Smooth muscle cell of the coronary artery (primary cell): ENCODE results near the gene GTPBP1. TPM values are rescaled to one million over a fixed set of nuclear protein-coding genes. Genes with fewer than 3 reads are reported as not detected.

Source experiments
- total RNA-seq: library from RNA; depleted of rRNA; stranded (reverse); fragments of >200 nt; gene quantifications from 2 replicates; pipeline ENCODE4 v1.2.3, GENCODE V29; 2014; ENCODE audit warnings: low replicate concordance

GTPBP1 gene
- total RNA-seq = 34.4 and 54.5 TPM in 2 replicates

DNA sequence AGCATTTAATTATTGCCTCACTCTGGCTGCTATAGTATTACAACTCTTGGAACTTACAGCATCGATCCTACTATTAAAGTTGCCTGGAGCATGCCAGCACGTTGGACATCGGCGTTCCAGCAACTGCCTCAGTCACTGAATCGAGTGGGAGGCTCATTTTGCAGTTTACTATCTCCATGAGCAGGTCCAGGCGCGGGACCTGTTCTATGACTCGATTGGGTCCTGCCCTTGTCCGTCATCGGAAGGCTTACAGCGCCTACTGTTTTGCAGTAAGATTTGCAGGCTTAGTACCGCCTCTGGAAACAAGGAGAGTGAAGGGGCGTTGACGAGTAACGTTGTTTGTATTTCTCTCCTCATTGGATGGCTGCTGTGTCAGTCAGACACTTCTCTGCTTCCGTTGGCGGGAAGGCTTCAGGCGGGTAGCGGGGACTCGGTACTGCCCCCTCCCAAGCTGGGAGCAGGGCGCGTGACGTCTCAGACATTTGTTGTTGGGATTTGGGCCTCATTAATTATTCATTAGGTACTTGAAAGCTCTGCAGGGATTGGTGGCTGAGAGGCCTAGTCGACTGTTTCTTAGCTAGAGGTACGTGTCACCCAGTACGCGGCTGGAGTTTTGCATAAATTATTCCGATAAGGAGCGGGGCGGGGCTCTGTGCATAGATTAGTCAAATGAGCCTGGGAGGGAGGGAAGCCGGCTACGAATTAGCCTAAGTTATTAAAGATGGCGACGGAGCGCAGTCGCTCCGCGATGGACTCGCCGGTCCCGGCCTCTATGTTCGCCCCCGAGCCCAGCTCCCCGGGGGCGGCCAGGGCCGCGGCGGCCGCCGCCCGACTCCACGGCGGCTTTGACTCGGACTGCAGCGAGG is at the start of gene GTPBP1:
GTPBP1 (plus strand) TSS at position 710 of the 866 bp plus-strand sequence; CDS start at position 722, 12 bp downstream.

DNA sequence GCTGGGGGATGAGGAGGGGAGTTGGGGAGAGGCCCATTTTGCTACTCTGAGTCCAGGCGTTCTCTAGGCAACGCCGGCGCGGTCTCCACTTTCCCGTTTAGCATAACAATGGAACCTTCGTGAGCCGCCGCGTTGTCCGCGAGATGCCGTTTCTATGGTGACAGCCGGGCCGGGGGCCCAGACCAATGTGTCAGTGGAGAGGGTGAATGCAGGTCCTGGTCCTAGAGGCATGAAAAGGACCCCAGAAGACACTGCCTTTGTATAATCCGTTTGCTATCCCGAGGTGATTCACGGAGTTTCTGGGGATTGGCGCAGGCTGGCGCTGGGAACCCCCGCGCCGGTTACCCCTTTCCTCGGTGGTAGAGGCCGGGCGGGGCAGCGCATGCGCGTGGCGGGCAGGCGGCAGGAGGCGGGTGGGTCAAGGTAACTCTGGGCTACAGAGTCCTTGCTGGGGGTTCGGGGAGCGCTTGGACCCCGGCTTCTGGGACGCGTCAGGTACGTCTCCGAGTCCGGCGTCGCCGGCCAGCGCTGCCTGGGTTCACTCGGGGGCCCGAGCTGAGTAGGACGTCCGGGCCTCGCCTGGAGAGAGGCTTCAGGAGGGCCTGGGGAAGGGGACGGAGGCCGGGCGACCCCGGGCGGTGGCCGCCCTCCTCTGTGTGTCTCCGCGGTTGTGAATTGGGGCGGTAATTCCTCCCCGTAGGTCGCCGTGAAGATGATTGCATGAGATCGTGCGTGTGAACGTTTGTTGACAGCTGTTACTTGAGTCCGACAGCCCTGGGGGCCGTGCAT is 49.3 kb upstream of the GTPBP1 start, which contains the start of the genes CBY1 and FAM227A:
CBY1 (plus strand) TSS at position 383 of the 789 bp plus-strand sequence. CDS start 11,417 bp downstream, outside the sequence.
FAM227A (minus strand) TSS at position 137 of the 789 bp plus-strand sequence. CDS start 6,224 bp downstream, outside the sequence.

DNA sequence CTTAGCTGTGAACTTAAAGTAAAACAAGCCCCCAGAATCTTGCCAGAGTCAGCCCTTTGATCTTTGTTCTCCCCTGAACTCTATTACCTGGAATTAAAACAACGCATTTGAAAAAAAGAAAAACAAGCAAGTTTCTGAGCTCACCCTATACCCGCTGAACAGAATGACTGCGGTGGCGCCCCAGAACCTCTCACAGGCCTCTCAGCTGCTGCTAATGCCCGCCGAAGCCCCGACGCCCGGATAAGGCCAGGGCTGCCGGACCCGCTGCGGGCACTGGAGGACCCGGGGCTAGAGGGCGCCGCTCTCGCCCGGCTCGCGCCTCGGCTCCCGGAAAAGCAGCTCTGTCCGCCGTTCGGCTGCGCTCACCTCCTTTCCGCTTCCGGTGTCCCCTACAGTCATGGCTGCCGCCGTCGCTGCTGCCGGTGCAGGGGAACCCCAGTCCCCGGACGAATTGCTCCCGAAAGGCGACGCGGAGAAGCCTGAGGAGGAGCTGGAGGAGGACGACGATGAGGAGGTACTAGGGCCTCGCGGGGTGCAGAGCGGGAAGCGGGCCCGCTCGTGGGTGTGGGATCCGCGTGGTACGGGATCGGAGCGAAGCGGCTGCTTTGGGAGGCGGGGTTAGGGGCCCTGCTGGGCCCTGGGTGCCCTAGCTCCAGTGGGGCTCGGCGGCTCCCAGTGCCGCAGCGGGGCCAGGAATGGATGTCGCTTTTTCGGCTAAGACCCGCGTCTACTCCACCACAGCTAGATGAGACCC is 24.0 kb upstream of the GTPBP1 start, which contains the start of gene TOMM22:
TOMM22 (plus strand) TSS at position 376 of the 754 bp plus-strand sequence; CDS start at position 398, 22 bp downstream.

DNA sequence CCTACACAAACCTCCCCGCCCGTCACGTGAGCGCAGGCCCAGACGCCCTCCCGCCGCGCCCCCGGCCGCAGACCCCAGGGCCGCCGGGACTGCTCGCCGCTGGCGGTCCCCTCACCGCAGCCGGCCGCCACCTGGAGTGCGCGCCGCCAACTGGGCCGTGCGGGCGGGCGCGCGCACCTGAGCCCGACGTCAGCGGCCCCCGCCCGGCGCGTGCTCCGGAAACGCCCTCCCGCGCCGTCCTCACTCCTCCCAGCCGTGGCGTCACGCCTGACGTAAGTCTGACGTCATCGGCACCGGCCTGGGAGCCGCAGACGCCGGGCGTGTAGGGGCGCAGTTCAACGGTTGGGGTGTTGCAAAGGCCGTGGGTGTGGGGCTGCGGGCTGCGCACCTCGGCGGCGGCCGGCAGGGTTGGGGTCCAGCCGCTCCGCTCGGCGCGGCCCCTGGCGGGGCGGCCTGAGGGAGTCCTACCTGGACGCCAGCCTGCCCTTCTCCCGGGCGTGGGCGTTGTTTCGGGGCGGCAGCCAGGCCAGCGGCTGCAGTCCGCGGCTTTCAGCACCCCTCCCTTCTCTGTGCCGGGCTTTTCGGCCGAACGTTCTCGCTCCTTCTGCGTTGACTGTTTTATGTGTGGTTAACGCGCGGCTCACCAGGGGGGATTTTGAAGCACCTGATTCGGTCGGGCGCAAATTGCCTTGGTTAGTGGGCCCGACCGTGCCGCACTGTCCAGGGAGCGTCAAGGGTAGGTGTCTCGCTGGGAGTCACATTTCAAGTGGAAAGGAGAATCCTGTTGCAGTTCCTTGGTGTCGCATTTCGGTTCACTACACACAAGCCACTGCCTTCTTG is 4.7 kb upstream of the GTPBP1 start, which contains the start of gene JOSD1:
JOSD1 (minus strand) TSS at position 155 of the 840 bp plus-strand sequence. CDS start 956 bp downstream, outside the sequence.

DNA sequence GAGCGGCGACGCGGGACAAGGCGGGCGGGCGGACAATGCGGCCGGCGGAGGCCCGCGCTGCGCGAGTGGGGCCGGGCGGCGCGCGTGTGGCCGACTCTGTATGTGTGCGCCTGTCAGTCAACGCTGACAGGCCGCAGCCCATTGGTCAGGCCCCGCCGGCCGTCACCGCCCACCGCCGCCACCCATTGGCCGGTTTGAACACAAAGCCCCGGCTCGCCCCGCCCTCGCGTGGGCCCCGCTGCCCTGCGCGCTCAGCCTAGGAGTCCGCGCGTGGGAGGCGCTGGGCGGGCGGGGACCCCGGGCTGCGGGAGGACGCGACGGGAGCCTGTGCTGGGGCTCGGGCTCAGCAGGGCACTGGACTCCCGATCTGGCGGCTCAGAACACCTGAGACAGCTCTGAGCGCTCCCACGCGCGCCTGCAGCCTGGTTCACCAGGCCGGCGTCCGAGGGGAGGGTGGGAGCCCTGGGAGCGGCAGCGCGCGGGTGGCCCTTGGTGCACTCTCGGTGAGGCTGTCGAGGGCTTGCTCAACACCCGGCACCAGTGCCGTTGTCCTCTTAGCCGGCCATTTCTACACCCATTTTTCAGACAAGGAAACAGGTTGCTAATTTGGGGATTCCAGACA is 50.3 kb downstream of the GTPBP1 start, which contains the start of gene SUN2:
SUN2 (minus strand) TSS at position 88 of the 622 bp plus-strand sequence. CDS start 3,370 bp downstream, outside the sequence.

Other genes starting within 250 kb of the GTPBP1 start
- gene KDELR3, start 237.8 kb upstream of the GTPBP1 start, total RNA-seq = 37.0 and 121 TPM in 2 replicates
- gene DDX17, start 199.6 kb upstream of the GTPBP1 start, total RNA-seq = 217 and 451 TPM in 2 replicates
- 1.1 and 3.3 TPM in 2 replicates for gene DMC1, start 135.8 kb upstream of the GTPBP1 start, total RNA-seq
- 0.75 and 2.2 TPM in 2 replicates for gene FAM227A, start 49.6 kb upstream of the GTPBP1 start, total RNA-seq
- gene CBY1, start 49.3 kb upstream of the GTPBP1 start, total RNA-seq = 16.1 and 26.8 TPM in 2 replicates
- 48.3 and 75.0 TPM in 2 replicates for gene TOMM22, start 24.0 kb upstream of the GTPBP1 start, total RNA-seq
- 31.1 and 54.8 TPM in 2 replicates for gene JOSD1, start 5.0 kb upstream of the GTPBP1 start, total RNA-seq
- gene SUN2, start 50.1 kb downstream of the GTPBP1 start, total RNA-seq = 41.9 and 65.1 TPM in 2 replicates
- gene DNAL4, start 88.2 kb downstream of the GTPBP1 start, total RNA-seq = 12.4 and 19.4 TPM in 2 replicates
- 0.60 and 2.0 TPM in 2 replicates for gene NPTXR, start 138.1 kb downstream of the GTPBP1 start, total RNA-seq
- 22.2 and 24.6 TPM in 2 replicates for gene CBX6, start 166.3 kb downstream of the GTPBP1 start, total RNA-seq